RKO (cell line): ENCODE data around the gene WWTR1.
A peak's percentile ranks its signal among the peaks of the same experiment; 100 is the strongest.

Source experiments
- DNase-seq: peaks from one replicate; pipeline ENCODE4 v3.0.0-alpha.2; 2016; ENCODE audit warnings: low spot score

WWTR1 gene

GRCh38 chr3:149654188-149654601, 3.6 kb downstream of the WWTR1 start:
- peak; percentile 46 for DNase-seq

- no peak for DNase-seq
Measured at GRCh38 chr3:149653564-149653963, 4.3 kb downstream of the WWTR1 start.

- DNase-seq: no peak
Measured at GRCh38 chr3:149653136-149653535, 4.7 kb downstream of the WWTR1 start.

GRCh38 chr3:149650828-149651227, 7.0 kb downstream of the WWTR1 start:
- no peak for DNase-seq

GRCh38 chr3:149648525-149648924, 9.3 kb downstream of the WWTR1 start:
- no peak for DNase-seq

DNA sequence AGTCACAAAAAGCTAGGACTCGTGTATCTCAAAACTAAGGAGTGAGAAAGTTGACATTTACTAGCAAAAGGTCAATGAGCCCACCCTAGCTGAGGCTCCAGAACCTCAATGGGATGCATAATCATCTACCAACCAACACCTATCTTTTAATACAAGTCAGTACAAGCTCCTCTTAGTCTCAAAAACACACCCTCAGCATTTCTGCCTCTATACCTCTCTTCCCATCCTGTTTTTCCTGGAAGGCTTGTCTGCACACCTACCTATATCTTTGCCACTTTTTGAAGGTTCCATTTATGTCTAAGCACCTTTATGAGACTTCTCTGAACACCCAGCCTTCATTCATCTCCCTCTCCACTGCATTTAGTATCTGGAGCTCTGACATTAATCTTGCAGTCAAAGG, 10.0 kb downstream of the WWTR1 start:
- DNase-seq: no peak

- DNase-seq: no peak
Measured at GRCh38 chr3:149647285-149647684, 10.5 kb downstream of the WWTR1 start.

DNA sequence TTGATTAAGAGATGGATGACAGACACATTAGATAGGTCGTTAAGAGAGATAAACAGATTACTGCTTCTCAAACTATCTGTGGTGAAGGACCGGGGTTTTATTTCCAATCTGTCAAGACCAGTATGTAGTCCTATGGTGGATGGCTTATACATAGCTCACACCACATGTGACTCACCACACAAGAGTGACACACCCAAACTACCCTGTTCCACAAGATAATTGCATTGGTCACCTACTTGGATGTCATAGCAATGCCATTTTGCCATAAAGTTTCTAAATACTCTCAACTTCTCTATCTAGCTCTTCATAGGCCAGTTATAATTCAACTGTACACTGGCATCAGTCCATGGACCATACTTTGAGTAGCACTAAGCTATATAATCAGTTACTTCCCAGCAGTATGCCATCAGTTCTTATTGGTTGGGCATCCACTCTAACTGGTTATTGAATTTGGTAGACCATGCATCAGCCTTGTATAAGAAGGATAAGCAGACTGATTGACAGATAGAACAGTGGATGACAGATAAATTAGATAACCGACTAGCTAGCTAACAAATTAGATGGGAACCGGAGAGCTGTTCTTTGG, 11.6 kb downstream of the WWTR1 start:
- peak; percentile 83 for DNase-seq

- no peak for DNase-seq
Measured at GRCh38 chr3:149643963-149644362, 13.9 kb downstream of the WWTR1 start.

GRCh38 chr3:149643482-149643798, 14.4 kb downstream of the WWTR1 start:
- DNase-seq: no peak

- DNase-seq: no peak
Measured at GRCh38 chr3:149640976-149641728, 16.7 kb downstream of the WWTR1 start.

- no peak for DNase-seq
Measured at GRCh38 chr3:149639093-149639486, 18.7 kb downstream of the WWTR1 start.

DNA sequence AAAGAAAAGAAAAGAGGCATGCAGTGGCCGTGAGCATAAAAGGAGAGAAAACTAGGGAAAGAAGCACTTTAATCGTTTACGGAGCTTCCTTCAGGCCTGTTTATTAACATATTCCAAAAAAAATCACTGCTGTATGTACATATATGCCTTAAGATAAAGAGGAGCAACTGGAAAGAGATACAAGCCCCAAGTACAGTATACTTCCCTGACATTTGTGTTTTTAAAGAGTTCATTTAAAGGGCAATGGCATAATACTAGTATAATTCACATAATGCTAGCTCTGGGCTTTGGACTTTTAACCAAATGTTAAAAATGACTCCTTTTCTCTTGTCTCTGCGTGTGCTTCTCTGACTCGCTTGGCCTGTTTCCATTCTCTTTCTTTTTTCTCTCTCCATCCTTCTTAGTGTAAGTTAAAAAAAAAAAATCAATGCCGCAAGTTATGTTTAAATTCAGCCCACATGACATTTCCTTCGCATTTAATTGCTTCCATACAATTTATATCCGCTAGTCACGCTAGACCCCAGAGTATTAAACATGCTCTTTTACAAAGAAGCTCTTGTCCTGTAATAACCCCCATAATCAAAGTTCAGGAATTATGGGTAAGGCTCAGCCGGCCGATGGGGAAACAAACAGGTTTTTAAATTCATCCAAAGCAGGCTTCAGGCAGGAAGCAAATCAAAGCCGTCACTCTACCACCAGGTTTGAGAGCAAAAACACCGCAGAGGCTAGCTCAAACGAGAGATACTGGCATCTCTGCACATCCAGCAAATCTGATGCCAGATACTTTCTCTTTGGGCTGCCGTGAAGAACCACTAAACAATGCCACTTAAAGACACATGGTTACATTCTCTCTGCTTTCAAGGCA, 19.4 kb downstream of the WWTR1 start:
- no peak for DNase-seq

DNA sequence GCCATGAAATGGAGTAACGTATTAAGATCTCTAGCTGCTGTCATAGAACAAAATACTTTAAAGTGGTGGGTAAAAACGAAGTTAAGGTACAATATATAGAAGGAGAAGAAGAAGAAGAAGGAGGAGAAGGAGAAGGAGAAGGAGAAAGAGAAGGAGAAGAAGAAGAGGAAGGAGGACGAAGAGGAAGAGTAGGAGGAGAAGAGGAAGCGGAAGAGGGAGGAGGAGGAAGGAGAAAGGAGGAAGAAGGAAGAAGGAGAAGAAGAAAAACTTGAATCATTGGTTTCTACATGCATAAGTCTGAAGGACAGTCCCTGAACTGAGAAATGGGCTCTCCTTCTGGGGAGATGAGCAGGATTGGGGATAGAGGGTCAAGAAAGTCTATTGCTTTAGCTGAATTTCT, 22.4 kb downstream of the WWTR1 start:
- DNase-seq: no peak

DNA sequence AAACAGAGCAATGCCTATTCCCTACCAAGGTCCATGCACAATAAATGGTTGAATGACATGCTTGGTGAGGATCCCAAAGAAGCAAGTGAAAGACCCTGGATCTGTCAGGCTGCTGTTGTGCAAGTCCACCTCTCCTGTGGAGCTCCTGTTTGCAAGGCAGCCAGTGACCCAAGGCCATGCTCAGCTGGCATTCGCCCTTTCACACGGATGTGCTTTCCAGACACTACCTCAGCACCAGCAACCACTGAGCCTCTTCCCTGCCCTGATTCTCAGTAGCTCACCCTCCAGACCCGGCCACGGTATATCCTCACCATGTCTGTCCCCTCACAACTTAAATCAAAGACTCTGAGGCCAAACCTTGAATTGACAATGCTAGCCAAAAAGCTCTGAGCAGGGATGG, 23.3 kb downstream of the WWTR1 start:
- DNase-seq: no peak

DNA sequence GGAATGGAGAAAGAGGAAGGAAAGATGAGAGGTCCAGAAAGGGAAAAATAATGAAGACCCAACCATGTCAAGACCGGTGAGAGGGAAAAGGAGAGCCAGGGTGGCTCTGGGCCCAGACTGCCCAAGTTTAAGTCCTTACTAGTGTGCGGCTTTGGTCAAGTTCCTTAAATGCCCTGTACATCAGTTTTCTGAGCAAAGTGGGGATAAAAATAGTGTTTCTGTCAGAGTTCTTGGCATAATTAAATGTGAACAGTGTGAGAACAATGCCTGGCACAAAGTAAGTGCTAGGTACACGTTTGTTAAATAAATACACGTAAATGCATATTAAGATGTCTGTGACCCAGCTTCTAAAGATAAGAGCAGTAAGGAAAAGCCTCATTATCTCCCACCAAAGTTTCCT, 23.8 kb downstream of the WWTR1 start:
- no peak for DNase-seq

- no peak for DNase-seq
Measured at GRCh38 chr3:149632225-149632624, 25.6 kb downstream of the WWTR1 start.

- DNase-seq: no peak
Measured at GRCh38 chr3:149630806-149631205, 27.0 kb downstream of the WWTR1 start.

DNA sequence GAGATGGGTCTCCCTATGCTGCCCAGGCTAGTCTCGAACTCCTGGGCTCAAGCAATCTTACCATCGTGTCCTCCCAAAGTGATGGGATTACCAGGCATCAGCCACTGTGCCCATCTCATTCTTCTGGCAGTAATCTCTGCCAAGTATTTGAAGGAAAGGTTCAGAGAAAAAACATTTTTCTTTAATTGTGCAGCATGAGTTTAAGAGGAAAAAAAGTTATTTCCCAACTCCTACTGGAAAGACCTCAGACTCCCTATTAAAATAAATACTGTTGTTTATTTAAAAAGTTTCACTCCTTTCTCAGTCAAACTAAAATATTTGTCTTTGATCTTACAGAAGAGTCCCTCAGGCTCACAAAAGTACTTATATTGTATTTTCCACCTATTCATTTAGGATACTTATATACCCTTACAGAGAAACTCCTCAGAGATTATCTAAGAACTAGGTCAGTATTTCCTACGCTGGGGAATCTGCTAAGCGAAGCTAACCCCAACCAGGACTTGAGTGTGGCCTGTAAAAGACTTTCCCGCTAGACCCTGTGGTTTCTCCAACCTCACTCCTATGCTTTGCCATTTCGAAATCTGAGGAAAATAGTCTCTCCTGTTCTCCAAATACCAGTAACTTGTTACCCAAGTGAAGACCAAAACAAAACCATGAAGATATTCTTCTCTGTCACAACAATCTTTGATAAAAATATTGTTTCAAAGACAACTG, 28.7 kb downstream of the WWTR1 start:
- no peak for DNase-seq

DNA sequence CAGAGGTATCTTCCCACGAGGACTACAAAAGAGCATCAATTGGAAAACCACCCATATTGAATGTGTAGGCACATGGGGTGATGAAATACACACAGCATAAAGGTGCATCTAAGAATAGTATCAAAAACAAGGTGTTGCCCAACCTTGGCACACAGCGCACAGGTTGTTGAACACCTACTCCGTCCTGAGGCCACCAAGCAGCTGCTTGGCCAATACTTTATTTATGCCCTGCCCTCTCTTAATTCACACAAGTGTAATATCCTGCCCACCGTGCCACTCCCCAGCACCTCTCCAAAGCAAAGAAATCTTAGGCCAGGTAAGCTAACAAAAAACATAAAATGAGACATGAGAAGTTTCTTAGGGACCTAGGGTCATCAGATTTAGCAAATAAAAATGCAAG, 31.2 kb downstream of the WWTR1 start:
- no peak for DNase-seq

- DNase-seq: peak; percentile 52
Measured at GRCh38 chr3:149625795-149626194, 32.0 kb downstream of the WWTR1 start.

GRCh38 chr3:149623824-149624223, 34.0 kb downstream of the WWTR1 start:
- DNase-seq: no peak
